ENCODE results near the gene RNF114.
"Not testable (repeated sequence)": the region's sequence is repeated elsewhere in the genome, so short reads cannot be mapped to it uniquely, and the experiment has no call there.

RNF114 gene

DNA sequence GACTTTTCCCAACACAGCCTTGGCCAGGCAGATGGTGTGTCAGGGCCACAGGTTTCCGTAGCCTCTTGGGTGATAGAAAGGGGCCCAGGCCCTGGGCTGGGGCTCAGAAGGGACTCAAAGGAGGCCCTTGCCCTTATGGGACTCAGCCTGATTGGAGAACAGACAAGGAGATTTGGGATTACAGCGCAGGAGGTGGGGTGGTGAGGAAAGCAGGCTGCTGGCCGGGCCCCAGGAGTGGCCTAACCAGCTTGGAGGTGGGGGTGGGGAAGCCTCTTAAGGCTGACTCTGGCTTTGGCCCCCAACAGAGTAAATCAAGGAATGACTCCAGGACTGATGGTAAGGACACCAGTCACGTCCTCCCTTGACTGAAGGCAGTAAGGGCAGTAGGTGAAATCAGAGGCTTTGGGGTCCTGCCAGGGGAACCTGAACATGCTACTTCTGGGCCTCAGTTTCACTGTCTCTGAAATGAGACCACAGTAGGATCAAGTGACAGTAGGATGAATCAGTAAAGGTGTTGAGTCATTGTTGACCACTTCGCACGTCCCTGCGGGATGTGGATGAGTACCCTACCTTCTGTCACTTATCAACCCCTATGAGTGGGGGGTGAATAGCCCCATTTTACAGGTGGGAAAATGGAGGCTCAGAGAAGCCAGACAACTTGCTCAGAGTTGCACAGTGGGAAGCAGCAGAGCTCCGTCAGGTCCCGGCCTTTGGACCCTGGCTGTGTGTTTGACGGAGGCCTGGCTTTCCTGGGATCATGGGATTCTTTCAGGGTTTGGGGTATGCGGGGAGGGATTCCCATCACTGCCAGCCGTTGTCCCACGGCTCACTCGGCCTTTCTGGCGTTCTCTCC is 51.0 kb downstream of the RNF114 start:
- DNase-seq (ENCODE audit: low spot score): no peak

DNA sequence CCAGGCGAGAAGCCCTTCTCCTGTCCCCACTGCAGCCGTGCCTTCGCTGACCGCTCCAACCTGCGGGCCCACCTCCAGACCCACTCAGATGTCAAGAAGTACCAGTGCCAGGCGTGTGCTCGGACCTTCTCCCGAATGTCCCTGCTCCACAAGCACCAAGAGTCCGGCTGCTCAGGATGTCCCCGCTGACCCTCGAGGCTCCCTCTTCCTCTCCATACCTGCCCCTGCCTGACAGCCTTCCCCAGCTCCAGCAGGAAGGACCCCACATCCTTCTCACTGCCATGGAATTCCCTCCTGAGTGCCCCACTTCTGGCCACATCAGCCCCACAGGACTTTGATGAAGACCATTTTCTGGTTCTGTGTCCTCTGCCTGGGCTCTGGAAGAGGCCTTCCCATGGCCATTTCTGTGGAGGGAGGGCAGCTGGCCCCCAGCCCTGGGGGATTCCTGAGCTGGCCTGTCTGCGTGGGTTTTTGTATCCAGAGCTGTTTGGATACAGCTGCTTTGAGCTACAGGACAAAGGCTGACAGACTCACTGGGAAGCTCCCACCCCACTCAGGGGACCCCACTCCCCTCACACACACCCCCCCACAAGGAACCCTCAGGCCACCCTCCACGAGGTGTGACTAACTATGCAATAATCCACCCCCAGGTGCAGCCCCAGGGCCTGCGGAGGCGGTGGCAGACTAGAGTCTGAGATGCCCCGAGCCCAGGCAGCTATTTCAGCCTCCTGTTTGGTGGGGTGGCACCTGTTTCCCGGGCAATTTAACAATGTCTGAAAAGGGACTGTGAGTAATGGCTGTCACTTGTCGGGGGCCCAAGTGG is 51.9 kb downstream of the RNF114 start:
- DNase-seq (ENCODE audit: low spot score): no peak

DNA sequence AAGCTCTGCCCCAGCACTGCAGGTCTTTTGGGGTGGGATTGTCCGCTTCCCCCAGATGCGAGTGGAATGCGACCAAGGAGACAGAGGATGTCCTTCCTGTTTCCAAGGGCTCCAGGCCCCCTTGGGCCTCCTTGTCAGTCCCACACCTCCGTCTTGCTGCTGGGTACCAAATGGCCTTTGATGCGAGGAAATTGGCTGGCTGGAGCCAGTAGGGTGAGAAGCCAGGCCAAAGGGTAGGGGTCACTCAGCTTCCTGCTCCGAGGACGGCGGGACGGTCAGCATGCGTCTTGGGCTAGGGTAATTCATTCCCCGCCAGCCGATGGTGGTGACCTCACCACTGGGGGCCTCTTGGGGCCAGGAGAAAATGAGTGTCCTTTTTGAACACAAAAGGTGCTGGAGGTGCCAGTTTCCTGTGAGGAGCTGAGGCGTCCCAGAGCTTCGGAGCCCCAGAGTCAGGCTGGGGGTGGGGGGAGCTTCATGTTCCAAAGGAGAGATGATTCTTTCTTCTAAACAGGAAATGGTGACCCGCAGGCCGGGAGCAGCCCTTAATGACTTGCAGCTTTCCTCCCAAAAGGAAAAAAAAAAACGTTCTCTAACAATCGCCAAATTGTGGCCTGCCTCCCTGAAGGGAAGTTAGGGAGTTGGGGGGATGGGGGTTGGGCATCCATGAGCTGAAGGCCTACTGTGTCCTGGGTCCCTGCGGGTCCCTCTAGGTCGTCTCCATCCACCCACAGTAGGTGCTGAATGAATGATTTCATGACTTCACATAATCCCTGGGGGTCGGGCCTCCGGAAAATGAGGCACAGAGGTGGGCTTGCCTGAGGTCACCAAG is 53.3 kb downstream of the RNF114 start:
- DNase-seq (ENCODE audit: low spot score): peak; percentile 87

- peak; percentile 69 for DNase-seq (ENCODE audit: low spot score)
Measured at GRCh38 chr20:49990271-49990720, 54.1 kb downstream of the RNF114 start.

GRCh38 chr20:49993301-49993751 is 57.1 kb downstream of the RNF114 start:
- DNase-seq (ENCODE audit: low spot score): no peak

- no peak for DNase-seq (ENCODE audit: low spot score)
Measured at GRCh38 chr20:49995586-49995985, 59.4 kb downstream of the RNF114 start.

- DNase-seq (ENCODE audit: low spot score): not testable (repeated sequence)
Measured at GRCh38 chr20:49998478-49999188, 62.4 kb downstream of the RNF114 start.

- no peak for DNase-seq (ENCODE audit: low spot score)
Measured at GRCh38 chr20:49999329-49999728, 63.1 kb downstream of the RNF114 start.

DNA sequence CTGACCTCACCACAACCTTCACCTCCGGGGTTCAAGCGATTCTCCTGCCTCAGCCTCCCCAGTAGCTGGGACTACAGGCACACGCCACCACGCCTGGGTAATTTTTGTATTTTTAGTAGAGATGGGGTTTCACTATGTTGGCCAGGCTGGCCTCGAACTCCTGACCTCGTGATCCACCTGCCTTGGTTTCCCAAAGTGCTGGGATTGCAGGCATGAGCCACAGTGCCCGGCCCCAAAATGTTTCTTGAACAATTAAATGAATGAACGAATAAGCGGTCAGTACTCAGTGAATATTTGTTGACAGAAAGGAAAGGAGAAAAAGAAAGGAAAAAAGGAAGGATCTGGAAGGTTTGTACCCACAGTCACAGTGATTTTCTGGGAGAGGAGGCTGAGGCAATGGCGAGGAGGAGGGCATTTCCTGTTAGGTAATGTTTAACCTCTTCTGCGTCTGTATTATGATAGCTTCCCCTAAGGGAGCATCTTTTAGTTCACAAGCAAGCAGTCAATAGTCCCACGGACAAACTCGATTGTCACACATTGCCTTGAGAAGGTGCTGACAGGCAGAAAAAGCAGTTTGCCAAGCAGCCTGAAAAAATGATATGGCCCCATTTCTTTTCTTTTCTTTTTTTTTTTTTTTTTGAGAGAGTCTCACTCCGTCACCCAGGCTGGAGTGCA is 64.5 kb downstream of the RNF114 start:
- DNase-seq (ENCODE audit: low spot score): not testable (repeated sequence)

DNA sequence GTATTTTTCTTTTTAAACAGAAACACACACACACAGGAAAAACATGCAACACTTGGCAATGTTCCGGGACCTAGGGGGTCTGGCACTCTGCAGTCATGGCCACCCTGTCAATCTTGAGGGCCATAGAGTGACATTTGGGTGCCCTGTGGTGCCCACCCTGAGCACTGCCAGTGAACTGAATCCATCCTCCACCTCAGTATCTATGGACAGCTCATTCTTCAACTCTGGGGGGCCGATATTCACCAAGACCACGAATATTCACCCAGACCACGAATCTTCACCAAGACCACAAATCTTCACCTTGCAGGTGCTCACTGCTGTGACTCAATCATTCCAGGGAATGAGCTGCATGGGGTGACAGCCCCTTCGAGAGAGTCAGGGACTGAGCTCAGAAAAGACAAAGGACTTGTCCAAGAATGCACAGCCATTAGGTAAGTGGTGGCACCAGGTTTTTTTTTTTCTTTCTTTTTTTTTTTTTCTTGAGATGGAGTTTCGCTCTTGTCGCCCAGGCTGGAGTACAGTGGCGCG is 65.7 kb downstream of the RNF114 start:
- DNase-seq (ENCODE audit: low spot score): no peak

DNA sequence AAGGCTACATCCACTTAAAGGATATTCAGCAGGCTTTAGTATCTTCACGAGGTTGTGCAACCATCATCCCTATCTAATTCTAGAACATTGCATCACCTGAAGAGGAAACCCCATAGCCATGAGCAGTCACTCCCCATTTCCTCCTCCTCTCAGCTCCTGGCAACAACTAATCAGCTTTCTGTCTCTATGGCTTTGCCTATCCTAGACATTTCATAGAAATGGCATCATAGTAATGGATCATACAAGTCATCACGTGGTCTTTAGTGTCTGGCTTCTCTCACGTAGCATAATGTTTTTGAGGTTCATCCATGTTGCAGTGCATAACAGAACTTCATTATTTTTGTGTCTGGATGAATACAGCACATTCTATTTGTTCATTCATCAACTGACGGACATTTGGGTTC is 67.1 kb downstream of the RNF114 start:
- DNase-seq (ENCODE audit: low spot score): peak; percentile 64
